ENCODE data around the gene MAPK14. TPM values are rescaled to one million over a fixed set of nuclear protein-coding genes. Genes with fewer than 3 reads are reported as not detected.
A peak's percentile ranks its signal among the peaks of the same experiment; 100 is the strongest.

MAPK14 gene
- total RNA-seq, 4 donors from 2014 or later: 44.4 to 91.7 (median 59.1) TPM

- Histone ChIP-seq H3K4me3 (no peak overlapping the region), H3K4me1 (peaks cover 12 to 64% (median 16%) of the 10 kb centered on the region in 3 donors), H3K27me3 (no peaks in the 10 kb centered on the region), H3K36me3 (peaks cover 0 to 47% (median 0%) of the 10 kb centered on the region in 3 donors), H3K27ac (peak overlapping the region in 1 of 4 donors; percentile 55), H3K9me3 (no peaks in the 10 kb centered on the region)
- WGBS, 2 donors: 98 to 100% methylated on average over 2 of the region's 2 CpGs
- intact Hi-C loops (cut with DNase I): no loop called here
- TF ChIP-seq POLR2A (IDR thresholded peaks at IDR 0.05): no peak
- TF ChIP-seq, protein P1, sequence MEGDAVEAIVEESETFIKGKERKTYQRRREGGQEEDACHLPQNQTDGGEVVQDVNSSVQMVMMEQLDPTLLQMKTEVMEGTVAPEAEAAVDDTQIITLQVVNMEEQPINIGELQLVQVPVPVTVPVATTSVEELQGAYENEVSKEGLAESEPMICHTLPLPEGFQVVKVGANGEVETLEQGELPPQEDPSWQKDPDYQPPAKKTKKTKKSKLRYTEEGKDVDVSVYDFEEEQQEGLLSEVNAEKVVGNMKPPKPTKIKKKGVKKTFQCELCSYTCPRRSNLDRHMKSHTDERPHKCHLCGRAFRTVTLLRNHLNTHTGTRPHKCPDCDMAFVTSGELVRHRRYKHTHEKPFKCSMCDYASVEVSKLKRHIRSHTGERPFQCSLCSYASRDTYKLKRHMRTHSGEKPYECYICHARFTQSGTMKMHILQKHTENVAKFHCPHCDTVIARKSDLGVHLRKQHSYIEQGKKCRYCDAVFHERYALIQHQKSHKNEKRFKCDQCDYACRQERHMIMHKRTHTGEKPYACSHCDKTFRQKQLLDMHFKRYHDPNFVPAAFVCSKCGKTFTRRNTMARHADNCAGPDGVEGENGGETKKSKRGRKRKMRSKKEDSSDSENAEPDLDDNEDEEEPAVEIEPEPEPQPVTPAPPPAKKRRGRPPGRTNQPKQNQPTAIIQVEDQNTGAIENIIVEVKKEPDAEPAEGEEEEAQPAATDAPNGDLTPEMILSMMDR (IDR thresholded peaks at IDR 0.05): no peak
- DNase-seq: no peak
Observed at GRCh38 chr6:36116943-36117342, 89.3 kb downstream of the MAPK14 start.

DNA sequence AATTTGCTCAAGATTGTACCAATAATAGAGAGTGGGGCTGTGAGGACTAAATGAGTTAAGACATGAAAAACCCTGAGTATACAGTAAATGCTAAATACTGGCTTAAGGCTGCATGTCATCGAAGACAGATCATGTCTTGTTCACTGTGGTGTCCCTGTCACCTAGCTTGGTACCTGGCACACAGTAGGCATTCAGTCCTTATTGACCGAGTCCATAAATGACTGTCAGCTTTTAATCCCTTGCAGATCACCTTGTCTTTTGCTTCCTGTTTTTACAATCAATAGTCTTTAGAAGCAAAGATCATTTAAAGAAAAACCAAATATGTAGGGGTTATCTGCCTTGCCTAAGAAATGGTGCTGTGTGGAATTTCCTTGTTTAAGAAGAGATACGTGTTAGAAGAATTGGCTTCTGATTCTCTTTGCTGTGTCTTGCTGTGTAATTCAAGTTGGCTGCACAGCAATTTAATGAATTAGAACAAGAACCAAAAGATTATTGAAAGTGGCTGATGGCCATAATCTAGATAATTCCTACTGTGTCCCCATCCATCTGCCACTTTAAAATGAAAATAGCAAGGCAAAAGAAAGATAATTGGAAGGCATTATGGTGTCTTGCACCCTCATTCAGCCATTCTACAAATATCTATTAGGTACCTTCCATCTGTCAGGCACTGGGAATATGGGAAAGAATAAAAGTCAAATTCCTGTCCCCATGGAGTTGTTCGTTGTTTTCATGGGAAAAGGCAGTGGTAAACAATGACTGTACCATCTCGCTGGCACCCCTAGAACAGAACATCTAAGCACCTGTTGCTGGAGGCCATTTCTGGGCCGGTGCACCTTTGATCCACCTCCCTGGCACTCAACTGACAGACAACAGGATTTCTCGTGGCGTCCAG is 90.3 kb downstream of the MAPK14 start:
- intact Hi-C loops (cut with DNase I): no loop called here
- Histone ChIP-seq H3K27ac (peak overlapping the region in 3 of 4 donors; percentile 55 to 75 (median 61)), H3K27me3 (no peaks in the 10 kb centered on the region), H3K36me3 (peaks cover 0 to 38% (median 0%) of the 10 kb centered on the region in 3 donors), H3K9me3 (no peaks in the 10 kb centered on the region), H3K4me1 (peaks cover 12 to 66% (median 17%) of the 10 kb centered on the region in 3 donors), H3K4me3 (no peak overlapping the region)
- WGBS, 2 donors: 66 to 81% methylated on average over 8 of the region's 8 CpGs
- DNase-seq: no peak
- no peak for TF ChIP-seq POLR2A (IDR thresholded peaks at IDR 0.05)
- TF ChIP-seq, protein P1 (IDR thresholded peaks at IDR 0.05): no peak

DNA sequence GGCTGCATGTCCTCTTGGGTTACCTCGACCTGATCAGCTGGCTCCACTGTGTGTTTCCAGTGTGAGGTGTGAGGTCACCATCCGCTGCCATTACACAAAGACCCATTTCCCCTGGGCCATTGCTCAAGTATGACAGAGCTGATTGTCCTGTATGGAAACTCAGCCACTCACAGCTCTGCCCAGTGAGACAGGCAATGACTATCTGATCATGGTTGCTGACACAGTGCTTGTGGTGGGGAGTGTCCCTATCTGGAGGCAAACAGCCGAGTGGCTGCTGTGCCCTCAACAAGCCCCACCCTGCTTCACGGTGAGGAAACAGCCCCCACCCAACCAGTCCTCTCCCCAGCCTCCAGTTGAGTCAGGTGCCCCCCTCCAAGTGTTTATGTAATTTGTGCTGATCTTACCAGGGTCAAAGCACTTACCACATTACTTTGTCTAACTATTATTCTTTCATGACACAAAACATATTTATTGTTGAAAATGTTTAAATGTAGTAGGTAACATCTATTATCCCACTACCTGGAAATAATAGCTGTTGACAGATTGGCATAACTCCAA is 91.0 kb downstream of the MAPK14 start:
- Histone ChIP-seq H3K4me3 (no peak overlapping the region), H3K27ac (peak overlapping the region; percentile 24 to 75 (median 58)), H3K9me3 (no peaks in the 10 kb centered on the region), H3K36me3 (peaks cover 0 to 34% (median 0%) of the 10 kb centered on the region in 3 donors), H3K4me1 (peaks cover 15 to 69% (median 24%) of the 10 kb centered on the region in 3 donors), H3K27me3 (no peaks in the 10 kb centered on the region)
- TF ChIP-seq, protein P1 (IDR thresholded peaks at IDR 0.05): no peak
- no peak for TF ChIP-seq POLR2A (IDR thresholded peaks at IDR 0.05)
- intact Hi-C loops (cut with DNase I): no loop called here
- DNase-seq: no peak
- WGBS, 2 donors: 36% methylated on average over 4 of the region's 4 CpGs; no CpG with 5 or more reads in 1 of the 2 donors

GRCh38 chr6:36119209-36119608 is 91.6 kb downstream of the MAPK14 start:
- peak overlapping the region in 2 of 4 donors; percentile 48 to 75 for H3K27ac ChIP-seq
- H3K4me1 ChIP-seq: peaks cover 18 to 69% (median 28%) of the 10 kb centered on the region in 3 donors
- no peaks in the 10 kb centered on the region for H3K9me3 ChIP-seq
- H3K4me3 ChIP-seq: no peak overlapping the region
- H3K27me3 ChIP-seq: no peaks in the 10 kb centered on the region
- TF ChIP-seq POLR2A (IDR thresholded peaks at IDR 0.05): no peak
- TF ChIP-seq, protein P1 (IDR thresholded peaks at IDR 0.05): no peak
- 69 to 78% methylated on average over 4 of the region's 4 CpGs for WGBS, 2 donors
- H3K36me3 ChIP-seq: peaks cover 0 to 29% (median 0%) of the 10 kb centered on the region in 3 donors
- intact Hi-C loops (cut with DNase I): no loop called here
- no peak for DNase-seq

DNA sequence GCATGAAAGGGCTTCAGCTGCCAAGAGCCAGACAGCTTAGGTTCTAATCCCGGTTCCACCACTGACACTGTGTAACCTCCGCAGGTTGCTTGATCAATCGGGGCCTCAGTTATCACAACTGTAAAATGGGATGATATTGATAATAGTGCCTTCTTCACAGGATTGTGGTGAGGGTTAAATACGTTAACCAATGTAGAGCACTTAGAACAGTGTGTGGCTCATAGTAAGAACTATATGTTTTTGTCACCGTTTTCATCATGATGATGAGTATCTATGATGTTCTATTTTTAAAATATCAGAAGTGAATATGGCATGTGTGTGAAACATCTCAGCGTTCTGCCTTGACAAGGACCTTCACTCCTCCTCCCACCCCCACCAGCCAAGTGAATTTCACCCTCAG is 92.4 kb downstream of the MAPK14 start:
- Histone ChIP-seq H3K27ac (peak overlapping the region; percentile 68 to 89 (median 76)), H3K9me3 (no peaks in the 10 kb centered on the region), H3K36me3 (peaks cover 0 to 29% (median 0%) of the 10 kb centered on the region in 3 donors), H3K27me3 (no peaks in the 10 kb centered on the region), H3K4me3 (no peak overlapping the region), H3K4me1 (peaks cover 21 to 70% (median 29%) of the 10 kb centered on the region in 3 donors)
- WGBS, 2 donors: 81 to 86% methylated on average over 6 of the region's 6 CpGs
- no peak for DNase-seq
- TF ChIP-seq, protein P1 (IDR thresholded peaks at IDR 0.05): no peak
- no peak for TF ChIP-seq POLR2A (IDR thresholded peaks at IDR 0.05)
- intact Hi-C loops (cut with DNase I): loop anchor here (10.0 kb wide), 1 partner anchor 245 kb away; no protein-coding TSS in a partner anchor
